GM12878 (cell line): ENCODE data around the gene GRAMD1A. TPM values are rescaled to one million over a fixed set of nuclear protein-coding genes. Genes with fewer than 3 reads are reported as not detected.
"Not testable (repeated sequence)": the region's sequence is repeated elsewhere in the genome, so short reads cannot be mapped to it uniquely, and the experiment has no call there.

Experiments used
- ATAC-seq: fragments of 200-7000 bp; cut with Tn5 transposase; 3 replicates; pipeline ENCODE4 v1.9.1; 2020; ENCODE audit warnings: mild to moderate bottlenecking, moderate library complexity
- BruUV-seq: library from RNA; stranded (reverse); fragments of 400-500 nt; replicated peaks from 2 replicates; lab custom pipeline; 2021; lab: Mats Ljungman, UMichigan
- CTCF ChIA-PET: fragments of 300-600 bp; sonication (Branson Sonifier 250); formaldehyde crosslinking; extraction: SDS; loops from one replicate; lab custom pipeline; 2021; ENCODE audit warnings: inconsistent platforms; lab: Yijun Ruan, JAX
- POLR2A ChIA-PET: fragments of 350-600 bp; formaldehyde crosslinking; extraction: SDS; loops from one replicate; lab custom pipeline; 2021; ENCODE audit warnings: inconsistent platforms; lab: Charles Lee
- RAD21 ChIA-PET: fragments of 300-600 bp; sonication (Branson Sonifier 250); formaldehyde crosslinking; loops from one replicate; lab custom pipeline; 2023; ENCODE audit warnings: antibody characterized with exemption; ENCODE audit not compliant: unreplicated experiment; lab: Charles Lee
- SMC1A ChIA-PET: fragments of 300-600 bp; sonication (Branson Sonifier 250); formaldehyde crosslinking; loops from one replicate; lab custom pipeline; 2023; ENCODE audit not compliant: unreplicated experiment, uncharacterized antibody; lab: Charles Lee
- DNase-seq: peaks from one replicate; pipeline ENCODE4 v3.0.0-alpha.2; 2011; ENCODE audit warnings: low read depth, low spot score
- FAIRE-seq: peaks from 3 replicates; lab custom pipeline; 2011; peaks lifted over from hg19 to GRCh38; lab: Jason Lieb, UNC
- H2AFZ ChIP-seq: 2 replicates; pipeline ENCODE4 v1.6.0; 2011; ENCODE audit warnings: low read depth, low read length, control low read depth; ENCODE audit not compliant: control insufficient read depth
- H3K27ac ChIP-seq: 2 replicates; pipeline ENCODE4 v1.5.1; 2011; ENCODE audit warnings: control low read depth; ENCODE audit not compliant: control insufficient read depth, insufficient read depth
- H3K27me3 ChIP-seq, 2 experiments: replicated peaks in 1 of 2; 2 replicates each; pipeline versions ENCODE4 v1.6.0 to v1.6.1; 2011; ENCODE audit warnings: low read length in 1 of 2; ENCODE audit not compliant: control insufficient read depth in 2 of 2, insufficient read depth in 2 of 2
- H3K36me3 ChIP-seq, 2 experiments: 2 replicates each; pipeline ENCODE4 v1.5.1; 2011; ENCODE audit warnings: low read length in 1 of 2; ENCODE audit not compliant: control insufficient read depth in 2 of 2, insufficient read depth in 2 of 2
- H3K4me1 ChIP-seq: 2 replicates; pipeline ENCODE4 v1.6.1; 2011; ENCODE audit warnings: mild to moderate bottlenecking, low read length, moderate library complexity, mixed read lengths; ENCODE audit not compliant: control insufficient read depth, insufficient read depth
- H3K4me2 ChIP-seq: 2 replicates; pipeline ENCODE4 v1.6.0; 2011; ENCODE audit warnings: control low read depth; ENCODE audit not compliant: control insufficient read depth, insufficient read depth
- H3K4me3 ChIP-seq: fragments of 200-600 bp; sonication (generic); 2 replicates; pipeline ENCODE4 v1.5.1; 2016
- H3K79me2 ChIP-seq: 2 replicates; pipeline ENCODE4 v1.6.0; 2011; ENCODE audit warnings: low read length; ENCODE audit not compliant: control insufficient read depth, insufficient read depth
- H3K9ac ChIP-seq: 2 replicates; pipeline ENCODE4 v1.8.0; 2011; ENCODE audit warnings: low read length, control low read depth, mixed read lengths; ENCODE audit not compliant: control insufficient read depth, insufficient read depth
- H3K9me3 ChIP-seq: replicated peaks from 3 replicates; pipeline ENCODE4 v1.5.1; 2011; ENCODE audit warnings: mild to moderate bottlenecking, low read length; ENCODE audit not compliant: control insufficient read depth, insufficient read depth
- H4K20me1 ChIP-seq: 2 replicates; pipeline ENCODE4 v1.6.0; 2011; ENCODE audit not compliant: control insufficient read depth, insufficient read depth
- HDAC6 ChIP-seq: fragments of 200-600 bp; sonication (generic); IDR thresholded peaks from one replicate; pipeline ENCODE4 v1.8.0; 2017; ENCODE audit warnings: antibody characterized with exemption; ENCODE audit not compliant: unreplicated experiment
- SPI1 ChIP-seq: IDR thresholded peaks from 2 replicates; pipeline ENCODE4 v1.6.1; 2011; ENCODE audit warnings: low read depth, mild to moderate bottlenecking, low read length, moderate library complexity, borderline replicate concordance; ENCODE audit not compliant: insufficient read depth
- ZNF622 ChIP-seq: fragments of 450-650 bp; IDR thresholded peaks from 2 replicates; pipeline ENCODE4 v1.6.1; 2017; ENCODE audit warnings: mild to moderate bottlenecking, inconsistent platforms
- ZZZ3 ChIP-seq: IDR thresholded peaks from 2 replicates; pipeline ENCODE4 v1.6.1; 2011; ENCODE audit warnings: low read depth; ENCODE audit not compliant: control insufficient read depth, insufficient read length
- WGBS: methylation state at CpG from one replicate; pipeline ENCODE4 v1.1.6; 2016; ENCODE audit warnings: low lambda C conversion rate; ENCODE audit not compliant: insufficient replicate concordance, insufficient coverage; ENCODE audit errors: missing lambda C conversion rate; 5-methylcytosine and 5-hydroxymethylcytosine counted together
- in situ Hi-C: fragments of 300-500 bp; cut with MboI; formaldehyde crosslinking; loops from 9 replicates; pipeline ENCODE4 v1.14.3; 2018; ENCODE audit warnings: mixed read lengths
- intact Hi-C: fragments of 100-400 bp; cut with micrococcal nuclease; formaldehyde crosslinking; loops from one replicate; pipeline ENCODE4 v1.14.2; 2022; ENCODE audit not compliant: unreplicated experiment
- polyA plus RNA-seq, 11 experiments: library from polyadenylated mRNA; depleted of rRNA in 4 of 11; unstranded in 6 of 11; stranded (reverse) in 5 of 11; fragments of >200 nt; fragmentation: Nextera tagmentation in 4 of 11; fragmentation: Illumina TruSeq in 1 of 11; extraction: Ambion mirVana in 4 of 11; extraction: Trizol in 1 of 11; gene quantifications; 1 replicate in 1 of 11; 2 replicates in 10 of 11; pipeline versions ENCODE4 v1.2.1 to v1.2.3, GENCODE V29; 2011 to 2016; ENCODE audit warnings: inconsistent platforms in 2 of 11, missing spikeins in 2 of 11, low read depth in 1 of 11
- total RNA-seq, 4 experiments: library from RNA; depleted of rRNA in 3 of 4; stranded (reverse); fragments of >200 nt in 3 of 4; fragmentation: Illumina TruSeq in 1 of 4; extraction: Trizol in 1 of 4; gene quantifications; 2 replicates each; pipeline versions ENCODE4 v1.2.1 to v1.2.3, GENCODE V29; 2013 to 2021

Gene GRAMD1A
- total and polyA plus RNA-seq, 10 of the 15 experiments (the other 5 are each of a cell fraction or from before 2014, with no cell fraction given), result 0.79 to 73.6 (median 35.3) TPM

- Histone ChIP-seq H3K79me2 (peaks cover 7% of the 10 kb centered on the region), H3K4me1 (peaks cover 4% of the 10 kb centered on the region), H4K20me1 (no peaks in the 10 kb centered on the region), H3K27me3 (no peaks in the 10 kb centered on the region), H3K9ac (no peak overlapping the region), H3K4me3 (no peak overlapping the region), H3K4me2 (peak overlapping the region; percentile 81; the same call in 1 of the 2 replicates), H3K9me3 (peaks cover 13% of the 10 kb centered on the region; the same call in 2 of the 3 replicates), H3K36me3 (peaks cover 2 to 4% of the 10 kb centered on the region in 2 experiments; a peak in 2 of 4 replicates), H2AFZ (no peak overlapping the region; the same call in 1 of the 2 replicates)
- ATAC-seq, result no peak
- no peak for DNase-seq
- ChIA-PET CTCF (no interaction called here), SMC1A (interaction anchor here (1.9 kb wide), 1 partner anchor 48 kb away, joined by 6 read pairs; no protein-coding TSS in a partner anchor), POLR2A (no interaction called here)
- FAIRE-seq, result no peak
- TF ChIP-seq ZZZ3 (no peak), SPI1 (no peak), HDAC6 (no peak), ZNF622 (no peak)
- TF ChIP-seq, all 136 proteins: peak for 0
- WGBS, result 38% methylated on average over 6 of the region's 6 CpGs
- RAD21 ChIA-PET, result interaction anchor here (1.1 kb wide), 1 partner anchor 47 kb away, joined by 3 read pairs; no protein-coding TSS in a partner anchor
- in situ Hi-C loops, result loop anchor here (25.0 kb wide), 1 partner anchor 1398 kb away; no protein-coding TSS in a partner anchor
- intact Hi-C loops, result no loop called here
- BruUV-seq, result no TSS peak
- no peak overlapping the region for H3K27ac ChIP-seq
These were observed 35.5 kb upstream of the GRAMD1A start for GRCh38 chr19:34964598-34964997.

- DNase-seq, ATAC-seq, H2AFZ ChIP-seq, POLR2A ChIA-PET, H3K9ac ChIP-seq, H3K4me2 ChIP-seq, H3K4me3 ChIP-seq, H3K27ac ChIP-seq, FAIRE-seq, H3K79me2 ChIP-seq, H3K4me1 ChIP-seq, H3K27me3 ChIP-seq, CTCF ChIA-PET, BruUV-seq, RAD21 ChIA-PET, H3K9me3 ChIP-seq, H4K20me1 ChIP-seq, intact Hi-C loops, H3K36me3 ChIP-seq: not testable (repeated sequence)
- 39% methylated on average over 5 of the region's 5 CpGs for WGBS
- SMC1A ChIA-PET, result interaction anchor here (1.9 kb wide), 1 partner anchor 47 kb away, joined by 6 read pairs; no protein-coding TSS in a partner anchor
- in situ Hi-C loops, result loop anchor here (25.0 kb wide), 1 partner anchor 1397 kb away; no protein-coding TSS in a partner anchor
These were observed 34.6 kb upstream of the GRAMD1A start for GRCh38 chr19:34965505-34965904.
